Ovary (tissue), 9 donors: ENCODE data around the gene MELTF. TPM values are rescaled to one million over a fixed set of nuclear protein-coding genes. Genes with fewer than 3 reads are reported as not detected.
A peak's percentile ranks its signal among the peaks of the same experiment; 100 is the strongest.

Source experiments
- DNase-seq, 5 donors: peaks; one replicate each; pipeline ENCODE4 v3.0.0-alpha.2; 2019 to 2020
- H3K27ac ChIP-seq, 2 donors: fragments of 200-600 bp; one replicate each; pipeline versions ENCODE4 v1.5.1 to v1.8.0; 2019 to 2022
- H3K27me3 ChIP-seq: fragments of 200-600 bp; one replicate; pipeline ENCODE4 v1.8.0; 2022
- H3K36me3 ChIP-seq: fragments of 200-600 bp; sonication (generic); one replicate; pipeline ENCODE4 v1.5.1; 2019
- H3K4me1 ChIP-seq: one replicate; pipeline ENCODE4 v1.8.1; 2013; ENCODE audit warnings: mild to moderate bottlenecking, moderate library complexity; ENCODE audit not compliant: insufficient read depth
- H3K4me3 ChIP-seq: fragments of 200-600 bp; sonication (generic); one replicate; pipeline ENCODE4 v1.5.1; 2017
- H3K9me3 ChIP-seq, 2 donors: fragments of 200-600 bp in 1 of 2; sonication (generic) in 1 of 2; one replicate each; pipeline versions ENCODE4 v1.5.1 to v1.8.1; 2013 to 2019; ENCODE audit warnings: mild to moderate bottlenecking in 1 of 2, moderate library complexity in 1 of 2
- EP300 ChIP-seq: sonication (generic); formaldehyde crosslinking; IDR thresholded peaks from one replicate; pipeline ENCODE4 v1.6.1; 2017; ENCODE audit warnings: antibody characterized with exemption
- POLR2A ChIP-seq: fragments of 450-650 bp; IDR thresholded peaks from one replicate; pipeline ENCODE4 v1.6.1; 2017; ENCODE audit warnings: antibody characterized with exemption, mild to moderate bottlenecking, moderate library complexity
- WGBS, 3 donors: extraction: QIAGEN DNeasy Blood & Tissue Kit in 1 of 3; methylation state at CpG; one replicate each; pipeline versions ENCODE4 v1.1.5 to v1.1.7; 2013 to 2017; 5-methylcytosine and 5-hydroxymethylcytosine counted together
- intact Hi-C, 4 donors: fragments of 100-400 bp; cut with DNase I; formaldehyde crosslinking; loops; one replicate each; pipeline versions ENCODE4 v1.11.0 to v1.15.1; 2022 to 2023
- polyA plus RNA-seq, 2 donors: library from polyadenylated mRNA; stranded (reverse); fragments of 200-250 nt in 1 of 2; fragments of 350-450 nt in 1 of 2; fragmentation: Illumina TruSeq in 1 of 2; extraction: RNeasy Lipid Tissue Mini Kit (QIAGEN cat#74804) in 1 of 2; gene quantifications; one replicate each; pipeline ENCODE4 v1.2.3, GENCODE V29; 2013 to 2014
- total RNA-seq, 7 donors: library from RNA; depleted of rRNA in 2 of 7; stranded (reverse); fragments of >200 nt in 2 of 7; fragmentation: NEBNext Ultra II Directional in 3 of 7; extraction: Animal tissue kit (Norgen Biotek cat#: 25700) in 3 of 7; gene quantifications; one replicate each; pipeline versions ENCODE4 v1.1.0 to v1.2.4, GENCODE V29; 2016 to 2023
- TF ChIP-seq, protein P1 (sequence below), 3 donors: fragments of 450-650 bp in 2 of 3; fragments of 200-600 bp in 1 of 3; IDR thresholded peaks; one replicate each; pipeline versions ENCODE4 v1.5.1 to v1.8.0; 2016 to 2022; ENCODE audit warnings: antibody characterized with exemption in 3 of 3, mild to moderate bottlenecking in 1 of 3
- donor health status: DM: no; HTN: no; CAD: no; lungs with moderate emphysema.
- donor health status: DM: no; HTN: no; CAD: no.
- donor health status: Bipolar disorder and iron deficiency.
- donor health status: DM: yes; HTN: yes; CAD: no.
- donor health status: DM: no; HTN: no; CAD: no.
- donor health status: DM: yes; HTN: yes; CAD: no.

The MELTF gene
- total and polyA plus RNA-seq, 9 donors = 0.53 to 19.0 (median 2.0) TPM

DNA sequence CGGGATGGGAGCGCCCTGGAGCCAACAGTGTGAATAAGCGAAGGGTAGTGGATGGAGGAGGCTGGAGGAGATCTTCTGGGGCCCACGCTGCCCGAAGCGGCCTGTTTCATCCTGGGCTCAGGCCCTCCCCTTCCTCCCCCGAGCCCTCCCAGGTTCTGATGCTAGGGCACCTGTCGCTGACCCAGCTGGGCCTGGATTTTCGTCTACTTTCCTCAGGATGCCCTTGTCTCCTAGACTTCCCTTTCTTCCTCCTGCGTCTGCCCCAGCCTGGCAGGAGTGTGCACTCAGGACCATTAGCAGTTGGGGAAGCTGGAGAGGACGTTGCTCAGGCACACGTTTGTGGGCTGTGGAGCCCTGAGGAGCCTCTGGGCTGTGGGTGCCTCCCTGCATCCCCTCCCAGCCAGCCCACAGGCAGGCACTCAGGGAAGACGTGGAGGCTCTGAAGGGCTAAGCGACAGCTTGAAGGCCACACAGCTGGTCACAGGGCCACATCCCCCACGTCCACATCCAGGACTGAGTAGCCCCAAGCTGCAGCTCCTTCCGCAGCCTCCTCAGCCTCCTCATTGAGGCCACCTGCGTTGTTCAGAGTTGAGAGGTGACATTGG is 37.1 kb downstream of the MELTF start:
- WGBS, 3 donors = 77 to 81% (median 81%) methylated on average over 17 of the region's 17 CpGs
- Histone ChIP-seq H3K4me1 (no peaks in the 10 kb centered on the region), H3K27me3 (no peaks in the 10 kb centered on the region), H3K4me3 (no peak overlapping the region), H3K27ac (no peak overlapping the region), H3K9me3 (no peaks in the 10 kb centered on the region), H3K36me3 (no peaks in the 10 kb centered on the region)
- DNase-seq = peak in 1 of 5 donors; percentile 6
- intact Hi-C loops = loop anchor here in 2 of 4 donors (10.0 kb wide), 2 partner anchors 192 to 512 kb away; no protein-coding TSS in a partner anchor
- no peak for TF ChIP-seq EP300
- TF ChIP-seq POLR2A = no peak
- TF ChIP-seq, protein P1, sequence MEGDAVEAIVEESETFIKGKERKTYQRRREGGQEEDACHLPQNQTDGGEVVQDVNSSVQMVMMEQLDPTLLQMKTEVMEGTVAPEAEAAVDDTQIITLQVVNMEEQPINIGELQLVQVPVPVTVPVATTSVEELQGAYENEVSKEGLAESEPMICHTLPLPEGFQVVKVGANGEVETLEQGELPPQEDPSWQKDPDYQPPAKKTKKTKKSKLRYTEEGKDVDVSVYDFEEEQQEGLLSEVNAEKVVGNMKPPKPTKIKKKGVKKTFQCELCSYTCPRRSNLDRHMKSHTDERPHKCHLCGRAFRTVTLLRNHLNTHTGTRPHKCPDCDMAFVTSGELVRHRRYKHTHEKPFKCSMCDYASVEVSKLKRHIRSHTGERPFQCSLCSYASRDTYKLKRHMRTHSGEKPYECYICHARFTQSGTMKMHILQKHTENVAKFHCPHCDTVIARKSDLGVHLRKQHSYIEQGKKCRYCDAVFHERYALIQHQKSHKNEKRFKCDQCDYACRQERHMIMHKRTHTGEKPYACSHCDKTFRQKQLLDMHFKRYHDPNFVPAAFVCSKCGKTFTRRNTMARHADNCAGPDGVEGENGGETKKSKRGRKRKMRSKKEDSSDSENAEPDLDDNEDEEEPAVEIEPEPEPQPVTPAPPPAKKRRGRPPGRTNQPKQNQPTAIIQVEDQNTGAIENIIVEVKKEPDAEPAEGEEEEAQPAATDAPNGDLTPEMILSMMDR (IDR thresholded peaks at IDR 0.05) = no peak

DNA sequence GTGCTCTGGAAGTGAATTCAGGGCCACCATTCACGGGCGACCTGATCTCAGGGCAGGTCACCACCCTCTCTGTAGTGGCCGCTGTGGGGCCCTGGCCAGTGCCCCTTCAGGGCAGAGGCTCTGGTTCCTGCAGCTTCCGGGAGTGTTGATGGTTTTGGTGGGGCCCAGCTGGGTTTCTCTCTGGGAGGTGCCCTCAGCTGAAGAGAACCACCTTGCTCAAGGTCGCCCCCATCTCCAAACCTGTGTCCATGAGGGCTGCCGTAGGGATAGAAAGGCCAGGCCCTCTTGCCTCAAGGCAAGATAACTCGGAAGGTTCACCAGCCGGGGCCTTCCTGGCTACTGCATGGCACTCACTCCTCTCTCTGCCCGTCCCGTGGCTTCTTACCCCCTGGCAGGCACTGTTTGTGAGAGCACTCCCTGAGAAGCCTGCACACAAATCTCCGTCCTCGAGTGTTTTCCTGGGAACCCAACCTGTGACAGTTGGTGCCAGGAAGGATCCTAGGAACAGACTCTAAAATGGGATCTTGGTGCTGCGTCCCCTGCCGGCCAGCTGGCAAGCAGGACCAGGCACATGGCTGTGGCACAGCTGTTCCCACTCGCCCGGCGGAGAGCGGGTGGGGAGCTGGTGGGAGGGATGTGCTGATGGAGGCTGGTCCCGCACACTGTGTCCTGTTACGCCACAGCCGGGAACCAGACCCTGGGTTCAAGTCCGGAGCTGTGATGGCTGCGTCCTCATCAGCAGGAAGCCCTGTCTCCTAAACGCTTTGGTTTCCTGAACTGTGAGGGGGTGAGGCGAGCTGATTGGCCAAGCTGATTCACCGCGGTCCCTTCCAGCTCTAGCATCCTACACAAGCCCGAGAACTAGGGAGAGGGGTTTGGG is 37.8 kb downstream of the MELTF start:
- no peaks in the 10 kb centered on the region for H3K9me3 ChIP-seq
- no peaks in the 10 kb centered on the region for H3K4me1 ChIP-seq
- TF ChIP-seq, protein P1 (IDR thresholded peaks at IDR 0.05) = no peak
- TF ChIP-seq EP300 = no peak
- TF ChIP-seq POLR2A = no peak
- peak in 1 of 5 donors; percentile 17 for DNase-seq
- H3K36me3 ChIP-seq = no peaks in the 10 kb centered on the region
- no peak overlapping the region for H3K27ac ChIP-seq
- intact Hi-C loops = loop anchor here in 2 of 4 donors (10.0 kb wide), 2 partner anchors 193 to 513 kb away; no protein-coding TSS in a partner anchor
- H3K27me3 ChIP-seq = no peaks in the 10 kb centered on the region
- H3K4me3 ChIP-seq = no peak overlapping the region
- 83 to 87% (median 84%) methylated on average over 28 of the region's 28 CpGs for WGBS, 3 donors

DNA sequence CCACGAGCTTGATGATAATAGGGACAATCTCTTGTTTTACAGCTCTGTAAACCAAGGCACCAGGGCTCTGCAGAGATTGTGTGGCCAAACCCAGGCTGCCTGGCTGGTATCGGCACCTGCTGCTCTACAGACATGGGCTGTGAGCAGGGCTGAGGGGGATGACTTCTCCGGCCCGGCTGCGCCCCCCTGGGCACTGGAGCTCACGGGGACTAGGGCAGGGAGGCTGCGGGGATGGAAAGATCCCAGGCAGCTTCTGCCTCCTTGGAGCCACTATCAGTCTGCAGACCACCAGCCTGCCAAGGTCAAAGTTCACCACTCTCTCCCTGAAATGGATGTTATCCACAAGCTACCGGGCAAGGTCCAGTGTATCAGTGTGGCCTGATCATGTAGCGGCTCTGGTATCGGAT is 39.0 kb downstream of the MELTF start:
- no peaks in the 10 kb centered on the region for H3K27me3 ChIP-seq
- no peaks in the 10 kb centered on the region for H3K4me1 ChIP-seq
- WGBS, 3 donors = 89 to 92% (median 89%) methylated on average over 10 of the region's 10 CpGs
- no peak overlapping the region for H3K27ac ChIP-seq
- H3K36me3 ChIP-seq = no peaks in the 10 kb centered on the region
- no peak for TF ChIP-seq POLR2A
- H3K4me3 ChIP-seq = no peak overlapping the region
- peak in 1 of 5 donors; percentile 17 for DNase-seq
- no peaks in the 10 kb centered on the region for H3K9me3 ChIP-seq
- intact Hi-C loops = loop anchor here in 2 of 4 donors (10.0 kb wide), 2 partner anchors 194 to 514 kb away; no protein-coding TSS in a partner anchor

DNA sequence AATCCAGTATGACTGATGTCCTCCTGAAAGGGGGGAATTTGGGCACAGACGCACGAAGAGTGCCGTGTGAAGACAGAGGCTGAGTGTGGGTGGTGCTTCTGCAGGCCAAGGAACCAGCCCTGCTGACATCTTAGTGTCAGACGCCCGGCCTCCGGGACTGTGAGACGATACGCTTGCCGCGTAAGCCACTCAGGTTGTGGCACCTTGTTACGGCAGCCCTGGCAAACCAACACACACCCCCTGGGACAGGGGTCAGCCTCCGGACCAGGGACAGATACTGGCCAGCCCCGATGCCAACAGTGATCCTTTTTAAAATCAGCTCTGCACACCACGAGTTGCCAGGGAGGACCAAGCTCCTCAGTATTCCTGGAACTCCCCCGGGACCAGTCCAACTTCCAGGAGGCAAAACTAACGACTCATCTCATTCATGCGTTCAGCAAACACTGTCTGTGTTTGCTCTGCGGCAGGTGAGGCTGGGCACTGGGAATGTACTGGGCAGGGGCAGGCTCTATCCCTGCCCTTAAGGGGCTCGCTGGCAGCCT is 39.8 kb downstream of the MELTF start:
- no peaks in the 10 kb centered on the region for H3K27me3 ChIP-seq
- WGBS, 3 donors = 83 to 85% (median 83%) methylated on average over 19 of the region's 19 CpGs
- H3K4me1 ChIP-seq = no peaks in the 10 kb centered on the region
- H3K4me3 ChIP-seq = no peak overlapping the region
- TF ChIP-seq POLR2A (no peak), EP300 (no peak)
- TF ChIP-seq, protein P1 (IDR thresholded peaks at IDR 0.05) = no peak
- intact Hi-C loops = loop anchor here in 2 of 4 donors (10.0 kb wide), 2 partner anchors 195 to 515 kb away; no protein-coding TSS in a partner anchor
- DNase-seq = peak in 1 of 5 donors; percentile 29
- no peaks in the 10 kb centered on the region for H3K36me3 ChIP-seq
- H3K9me3 ChIP-seq = no peaks in the 10 kb centered on the region
- no peak overlapping the region for H3K27ac ChIP-seq
